HEK293 (cell line): ENCODE measurements around the gene NUDT8.
A peak's percentile ranks its signal among the peaks of the same experiment; 100 is the strongest.

Experiments
- CTCF ChIA-PET: fragments of 350-600 bp; formaldehyde crosslinking; extraction: SDS; loops from one replicate; lab custom pipeline; 2021; ENCODE audit warnings: antibody characterized with exemption; lab: Yijun Ruan, JAX
- POLR2A ChIA-PET: fragments of 300-600 bp; formaldehyde crosslinking; extraction: SDS; loops from one replicate; lab custom pipeline; 2020; ENCODE audit warnings: antibody characterized with exemption, inconsistent platforms; lab: Yijun Ruan, JAX
- H3K27ac ChIP-seq: fragments of 200-500 bp; sonication (Bioruptor generic); 2 replicates; pipeline ENCODE4 v1.5.1; 2014; ENCODE audit warnings: low read depth, low read length, control low read depth, inconsistent platforms; ENCODE audit errors: extremely low read depth
- H3K36me3 ChIP-seq, 2 experiments: fragments of 200-500 bp in 1 of 2; sonication (Bioruptor generic) in 1 of 2; 1 replicate in 1 of 2; 2 replicates in 1 of 2; pipeline ENCODE4 v1.5.1; 2014 to 2017; ENCODE audit warnings: inconsistent platforms in 2 of 2, low read length in 2 of 2; ENCODE audit not compliant: control insufficient read depth in 2 of 2, insufficient read depth in 1 of 2
- H3K4me1 ChIP-seq: fragments of 200-500 bp; sonication (Bioruptor generic); 2 replicates; pipeline ENCODE4 v1.5.1; 2014; ENCODE audit warnings: mild to moderate bottlenecking, low read length, inconsistent platforms; ENCODE audit not compliant: control insufficient read depth, insufficient read depth
- H3K4me3 ChIP-seq: 2 replicates; pipeline ENCODE4 v1.5.1; 2011; ENCODE audit warnings: low read depth, mild to moderate bottlenecking, control low read depth, low read length, moderate library complexity
- H3K9me3 ChIP-seq: fragments of 200-500 bp; sonication (Bioruptor generic); 2 replicates; pipeline ENCODE4 v1.5.1; 2014; ENCODE audit warnings: low read depth, low read length, inconsistent platforms; ENCODE audit not compliant: control insufficient read depth, insufficient read depth
- MEIS1 ChIP-seq: sonication (generic); formaldehyde crosslinking; IDR thresholded peaks from 2 replicates; pipeline ENCODE4 v1.8.1; 2022; ENCODE audit warnings: missing genetic modification reagents, mild to moderate bottlenecking, borderline replicate concordance
- ZEB2 ChIP-seq: fragments of 450-650 bp; formaldehyde crosslinking; IDR thresholded peaks from 2 replicates; pipeline ENCODE4 v1.5.1; 2016; ENCODE audit warnings: missing biosample characterization, missing genetic modification characterization
- ZFHX2 ChIP-seq: fragments of 450-650 bp; formaldehyde crosslinking; conservative IDR thresholded peaks from 2 replicates; pipeline ENCODE4 v1.5.1; 2016; ENCODE audit warnings: missing biosample characterization, missing genetic modification characterization
- ZNF138 ChIP-seq: fragments of 450-650 bp; formaldehyde crosslinking; IDR thresholded peaks from 2 replicates; pipeline ENCODE4 v1.5.1; 2016; ENCODE audit warnings: missing biosample characterization, missing genetic modification characterization, borderline replicate concordance
- ZNF2 ChIP-seq: fragments of 450-650 bp; formaldehyde crosslinking; IDR thresholded peaks from 2 replicates; pipeline ENCODE4 v1.5.1; 2016; ENCODE audit warnings: missing biosample characterization, missing genetic modification characterization
- ZNF274 ChIP-seq, 2 experiments: fragments of 200-500 bp in 1 of 2; fragments of 450-650 bp in 1 of 2; sonication (Bioruptor generic) in 1 of 2; formaldehyde crosslinking in 1 of 2; IDR thresholded peaks; 2 replicates each; pipeline versions ENCODE4 v1.5.1 to v1.6.1; 2014 to 2016; ENCODE audit warnings: borderline replicate concordance in 1 of 2, inconsistent platforms in 1 of 2, low read length in 1 of 2, missing biosample characterization in 1 of 2, missing genetic modification characterization in 1 of 2
- ZNF585B ChIP-seq: fragments of 450-650 bp; formaldehyde crosslinking; IDR thresholded peaks from 2 replicates; pipeline ENCODE4 v1.5.1; 2016; ENCODE audit warnings: missing biosample characterization, missing genetic modification characterization
- ZNF623 ChIP-seq: fragments of 450-650 bp; formaldehyde crosslinking; IDR thresholded peaks from 2 replicates; pipeline ENCODE4 v1.5.1; 2016; ENCODE audit warnings: missing biosample characterization, missing genetic modification characterization
- ZNF629 ChIP-seq: fragments of 450-650 bp; formaldehyde crosslinking; IDR thresholded peaks from 2 replicates; pipeline ENCODE4 v1.5.1; 2017; ENCODE audit warnings: missing biosample characterization, missing genetic modification characterization
- ZNF792 ChIP-seq: fragments of 450-650 bp; formaldehyde crosslinking; IDR thresholded peaks from 2 replicates; pipeline ENCODE4 v1.5.1; 2016; ENCODE audit warnings: missing biosample characterization, missing genetic modification characterization
- TF ChIP-seq, protein P1 (sequence below): fragments of 450-650 bp; formaldehyde crosslinking; IDR thresholded peaks from 2 replicates; pipeline ENCODE4 v1.5.1; 2017; ENCODE audit warnings: missing biosample characterization, missing genetic modification characterization
- TF ChIP-seq, protein P2 (sequence below): fragments of 450-650 bp; IDR thresholded peaks from 2 replicates; pipeline ENCODE4 v1.5.1; 2018; ENCODE audit warnings: missing biosample characterization, missing genetic modification characterization
- TF ChIP-seq, protein P3 (sequence below): fragments of 450-650 bp; formaldehyde crosslinking; conservative IDR thresholded peaks from 2 replicates; pipeline ENCODE4 v1.5.1; 2016; ENCODE audit warnings: low read depth, missing biosample characterization, missing genetic modification characterization
- TF ChIP-seq, protein P4 (sequence below): fragments of 450-650 bp; formaldehyde crosslinking; IDR thresholded peaks from 2 replicates; pipeline ENCODE4 v1.5.1; 2017; ENCODE audit warnings: missing biosample characterization, mild to moderate bottlenecking, missing genetic modification characterization, moderate library complexity
- TF ChIP-seq, protein P5 (sequence below): fragments of 450-650 bp; formaldehyde crosslinking; IDR thresholded peaks from 2 replicates; pipeline ENCODE4 v1.5.1; 2016; ENCODE audit warnings: missing biosample characterization, missing genetic modification characterization
- TF ChIP-seq, protein P6 (sequence below): fragments of 450-650 bp; formaldehyde crosslinking; IDR thresholded peaks from 2 replicates; pipeline ENCODE4 v1.5.1; 2017; ENCODE audit warnings: missing biosample characterization, missing genetic modification characterization
- TF ChIP-seq, protein P7 (sequence below): fragments of 450-650 bp; formaldehyde crosslinking; IDR thresholded peaks from 2 replicates; pipeline ENCODE4 v1.5.1; 2016; ENCODE audit warnings: missing biosample characterization, missing genetic modification characterization

Gene NUDT8

DNA sequence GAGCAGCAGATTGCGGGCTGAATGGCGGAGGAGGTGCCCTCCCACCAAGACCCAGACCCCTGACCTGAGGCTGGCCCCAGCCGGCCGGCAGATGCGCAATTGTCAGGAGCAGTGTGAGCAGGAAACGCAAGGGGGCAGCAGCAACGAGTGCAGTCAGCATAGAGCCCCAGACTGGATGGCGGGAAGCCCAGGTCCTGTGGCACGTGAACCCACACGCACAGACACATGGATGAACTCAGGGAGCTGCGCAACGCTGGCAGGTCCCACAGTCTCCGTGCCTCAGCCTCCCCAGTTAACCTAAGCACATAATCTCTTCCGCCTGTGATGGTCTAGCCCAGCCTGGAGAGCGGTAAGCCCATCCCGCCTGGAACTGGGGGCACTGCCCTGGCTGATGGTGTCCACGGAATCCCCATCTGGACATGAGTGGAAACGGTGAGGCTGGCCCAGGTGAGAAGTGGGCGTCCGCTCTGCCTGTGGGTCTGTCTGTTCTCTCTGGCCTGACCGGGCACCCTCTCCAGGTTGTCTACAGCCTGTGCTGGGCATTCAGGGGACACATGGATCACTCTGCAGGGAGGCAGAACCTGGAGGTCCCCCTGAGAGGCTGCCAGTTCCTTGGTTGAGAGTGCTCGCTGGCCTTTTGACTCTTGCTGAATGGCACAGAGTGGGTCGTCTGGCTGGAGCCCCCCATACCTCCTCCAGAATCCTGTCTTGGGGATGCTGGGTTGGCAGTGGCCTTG, 10.5 kb upstream of the NUDT8 start:
- Histone ChIP-seq H3K36me3 (no peaks in the 10 kb centered on the region), H3K4me1 (no peaks in the 10 kb centered on the region), H3K9me3 (no peaks in the 10 kb centered on the region), H3K27ac (no peak overlapping the region), H3K4me3 (no peak overlapping the region)
- POLR2A ChIA-PET: no interaction called here
- CTCF ChIA-PET: interaction anchor here (0.6 to 1.7 kb wide), 6 partner anchors 10 to 68 kb away, joined by 3 to 5 read pairs (median 3); partner anchors contain the start of gene NUDT8
- TF ChIP-seq ZEB2: no peak
- no peak for TF ChIP-seq ZNF623 (tag by site-specific recombination)
- no peak for TF ChIP-seq ZNF2 (tag by site-specific recombination)
- TF ChIP-seq, protein P1, sequence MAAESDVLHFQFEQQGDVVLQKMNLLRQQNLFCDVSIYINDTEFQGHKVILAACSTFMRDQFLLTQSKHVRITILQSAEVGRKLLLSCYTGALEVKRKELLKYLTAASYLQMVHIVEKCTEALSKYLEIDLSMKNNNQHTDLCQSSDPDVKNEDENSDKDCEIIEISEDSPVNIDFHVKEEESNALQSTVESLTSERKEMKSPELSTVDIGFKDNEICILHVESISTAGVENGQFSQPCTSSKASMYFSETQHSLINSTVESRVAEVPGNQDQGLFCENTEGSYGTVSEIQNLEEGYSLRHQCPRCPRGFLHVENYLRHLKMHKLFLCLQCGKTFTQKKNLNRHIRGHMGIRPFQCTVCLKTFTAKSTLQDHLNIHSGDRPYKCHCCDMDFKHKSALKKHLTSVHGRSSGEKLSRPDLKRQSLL (tag by site-specific recombination): 0 out of 2 replicates have a peak, but pooled peaks have one; percentile 28
- TF ChIP-seq, protein P2, sequence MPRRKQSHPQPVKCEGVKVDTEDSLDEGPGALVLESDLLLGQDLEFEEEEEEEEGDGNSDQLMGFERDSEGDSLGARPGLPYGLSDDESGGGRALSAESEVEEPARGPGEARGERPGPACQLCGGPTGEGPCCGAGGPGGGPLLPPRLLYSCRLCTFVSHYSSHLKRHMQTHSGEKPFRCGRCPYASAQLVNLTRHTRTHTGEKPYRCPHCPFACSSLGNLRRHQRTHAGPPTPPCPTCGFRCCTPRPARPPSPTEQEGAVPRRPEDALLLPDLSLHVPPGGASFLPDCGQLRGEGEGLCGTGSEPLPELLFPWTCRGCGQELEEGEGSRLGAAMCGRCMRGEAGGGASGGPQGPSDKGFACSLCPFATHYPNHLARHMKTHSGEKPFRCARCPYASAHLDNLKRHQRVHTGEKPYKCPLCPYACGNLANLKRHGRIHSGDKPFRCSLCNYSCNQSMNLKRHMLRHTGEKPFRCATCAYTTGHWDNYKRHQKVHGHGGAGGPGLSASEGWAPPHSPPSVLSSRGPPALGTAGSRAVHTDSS (tag by site-specific recombination): no peak
- no peak for TF ChIP-seq MEIS1 (CRISPR knock-in tag)
- TF ChIP-seq ZNF274 (IDR thresholded peaks at IDR 0.05; ENCODE audit: low read length): no peak
- no peak for TF ChIP-seq ZNF274 (tag by site-specific recombination; IDR thresholded peaks at IDR 0.05; ENCODE audit: borderline replicate concordance)
- TF ChIP-seq, protein P3, sequence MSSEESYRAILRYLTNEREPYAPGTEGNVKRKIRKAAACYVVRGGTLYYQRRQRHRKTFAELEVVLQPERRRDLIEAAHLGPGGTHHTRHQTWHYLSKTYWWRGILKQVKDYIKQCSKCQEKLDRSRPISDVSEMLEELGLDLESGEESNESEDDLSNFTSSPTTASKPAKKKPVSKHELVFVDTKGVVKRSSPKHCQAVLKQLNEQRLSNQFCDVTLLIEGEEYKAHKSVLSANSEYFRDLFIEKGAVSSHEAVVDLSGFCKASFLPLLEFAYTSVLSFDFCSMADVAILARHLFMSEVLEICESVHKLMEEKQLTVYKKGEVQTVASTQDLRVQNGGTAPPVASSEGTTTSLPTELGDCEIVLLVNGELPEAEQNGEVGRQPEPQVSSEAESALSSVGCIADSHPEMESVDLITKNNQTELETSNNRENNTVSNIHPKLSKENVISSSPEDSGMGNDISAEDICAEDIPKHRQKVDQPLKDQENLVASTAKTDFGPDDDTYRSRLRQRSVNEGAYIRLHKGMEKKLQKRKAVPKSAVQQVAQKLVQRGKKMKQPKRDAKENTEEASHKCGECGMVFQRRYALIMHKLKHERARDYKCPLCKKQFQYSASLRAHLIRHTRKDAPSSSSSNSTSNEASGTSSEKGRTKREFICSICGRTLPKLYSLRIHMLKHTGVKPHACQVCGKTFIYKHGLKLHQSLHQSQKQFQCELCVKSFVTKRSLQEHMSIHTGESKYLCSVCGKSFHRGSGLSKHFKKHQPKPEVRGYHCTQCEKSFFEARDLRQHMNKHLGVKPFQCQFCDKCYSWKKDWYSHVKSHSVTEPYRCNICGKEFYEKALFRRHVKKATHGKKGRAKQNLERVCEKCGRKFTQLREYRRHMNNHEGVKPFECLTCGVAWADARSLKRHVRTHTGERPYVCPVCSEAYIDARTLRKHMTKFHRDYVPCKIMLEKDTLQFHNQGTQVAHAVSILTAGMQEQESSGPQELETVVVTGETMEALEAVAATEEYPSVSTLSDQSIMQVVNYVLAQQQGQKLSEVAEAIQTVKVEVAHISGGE (tag by site-specific recombination): no peak
- no peak for TF ChIP-seq ZNF585B (tag by site-specific recombination)
- TF ChIP-seq ZFHX2 (tag by site-specific recombination): no peak
- no peak for TF ChIP-seq ZNF629 (tag by site-specific recombination)
- TF ChIP-seq, protein P4, sequence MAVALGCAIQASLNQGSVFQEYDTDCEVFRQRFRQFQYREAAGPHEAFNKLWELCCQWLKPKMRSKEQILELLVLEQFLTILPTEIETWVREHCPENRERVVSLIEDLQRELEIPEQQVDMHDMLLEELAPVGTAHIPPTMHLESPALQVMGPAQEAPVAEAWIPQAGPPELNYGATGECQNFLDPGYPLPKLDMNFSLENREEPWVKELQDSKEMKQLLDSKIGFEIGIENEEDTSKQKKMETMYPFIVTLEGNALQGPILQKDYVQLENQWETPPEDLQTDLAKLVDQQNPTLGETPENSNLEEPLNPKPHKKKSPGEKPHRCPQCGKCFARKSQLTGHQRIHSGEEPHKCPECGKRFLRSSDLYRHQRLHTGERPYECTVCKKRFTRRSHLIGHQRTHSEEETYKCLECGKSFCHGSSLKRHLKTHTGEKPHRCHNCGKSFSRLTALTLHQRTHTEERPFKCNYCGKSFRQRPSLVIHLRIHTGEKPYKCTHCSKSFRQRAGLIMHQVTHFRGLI: no peak
- no peak for TF ChIP-seq ZNF138 (tag by site-specific recombination)
- TF ChIP-seq, protein P5, sequence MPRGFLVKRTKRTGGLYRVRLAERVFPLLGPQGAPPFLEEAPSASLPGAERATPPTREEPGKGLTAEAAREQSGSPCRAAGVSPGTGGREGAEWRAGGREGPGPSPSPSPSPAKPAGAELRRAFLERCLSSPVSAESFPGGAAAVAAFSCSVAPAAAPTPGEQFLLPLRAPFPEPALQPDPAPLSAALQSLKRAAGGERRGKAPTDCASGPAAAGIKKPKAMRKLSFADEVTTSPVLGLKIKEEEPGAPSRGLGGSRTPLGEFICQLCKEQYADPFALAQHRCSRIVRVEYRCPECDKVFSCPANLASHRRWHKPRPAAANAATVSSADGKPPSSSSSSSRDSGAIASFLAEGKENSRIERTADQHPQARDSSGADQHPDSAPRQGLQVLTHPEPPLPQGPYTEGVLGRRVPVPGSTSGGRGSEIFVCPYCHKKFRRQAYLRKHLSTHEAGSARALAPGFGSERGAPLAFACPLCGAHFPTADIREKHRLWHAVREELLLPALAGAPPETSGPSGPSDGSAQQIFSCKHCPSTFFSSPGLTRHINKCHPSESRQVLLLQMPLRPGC (tag by site-specific recombination): no peak
- TF ChIP-seq, protein P6, sequence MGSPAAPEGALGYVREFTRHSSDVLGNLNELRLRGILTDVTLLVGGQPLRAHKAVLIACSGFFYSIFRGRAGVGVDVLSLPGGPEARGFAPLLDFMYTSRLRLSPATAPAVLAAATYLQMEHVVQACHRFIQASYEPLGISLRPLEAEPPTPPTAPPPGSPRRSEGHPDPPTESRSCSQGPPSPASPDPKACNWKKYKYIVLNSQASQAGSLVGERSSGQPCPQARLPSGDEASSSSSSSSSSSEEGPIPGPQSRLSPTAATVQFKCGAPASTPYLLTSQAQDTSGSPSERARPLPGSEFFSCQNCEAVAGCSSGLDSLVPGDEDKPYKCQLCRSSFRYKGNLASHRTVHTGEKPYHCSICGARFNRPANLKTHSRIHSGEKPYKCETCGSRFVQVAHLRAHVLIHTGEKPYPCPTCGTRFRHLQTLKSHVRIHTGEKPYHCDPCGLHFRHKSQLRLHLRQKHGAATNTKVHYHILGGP (tag by site-specific recombination): no peak
- TF ChIP-seq ZNF792: no peak
- TF ChIP-seq, protein P7, sequence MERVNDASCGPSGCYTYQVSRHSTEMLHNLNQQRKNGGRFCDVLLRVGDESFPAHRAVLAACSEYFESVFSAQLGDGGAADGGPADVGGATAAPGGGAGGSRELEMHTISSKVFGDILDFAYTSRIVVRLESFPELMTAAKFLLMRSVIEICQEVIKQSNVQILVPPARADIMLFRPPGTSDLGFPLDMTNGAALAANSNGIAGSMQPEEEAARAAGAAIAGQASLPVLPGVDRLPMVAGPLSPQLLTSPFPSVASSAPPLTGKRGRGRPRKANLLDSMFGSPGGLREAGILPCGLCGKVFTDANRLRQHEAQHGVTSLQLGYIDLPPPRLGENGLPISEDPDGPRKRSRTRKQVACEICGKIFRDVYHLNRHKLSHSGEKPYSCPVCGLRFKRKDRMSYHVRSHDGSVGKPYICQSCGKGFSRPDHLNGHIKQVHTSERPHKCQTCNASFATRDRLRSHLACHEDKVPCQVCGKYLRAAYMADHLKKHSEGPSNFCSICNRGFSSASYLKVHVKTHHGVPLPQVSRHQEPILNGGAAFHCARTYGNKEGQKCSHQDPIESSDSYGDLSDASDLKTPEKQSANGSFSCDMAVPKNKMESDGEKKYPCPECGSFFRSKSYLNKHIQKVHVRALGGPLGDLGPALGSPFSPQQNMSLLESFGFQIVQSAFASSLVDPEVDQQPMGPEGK (tag by site-specific recombination): peak; percentile 18; the same call in 1 of the 2 replicates
